Stimulated activated CD4-positive, alpha-beta T cell treated with anti-CD3 and anti-CD28 coated beads, Interleukin-4, amount 100 ng/mL, for 1 hour (primary cell): ENCODE results near the gene CTLA4.

ENCODE experiments used
- DNase-seq: peaks from one replicate; pipeline ENCODE4 v3.0.0-alpha.2; 2020

The CTLA4 gene

GRCh38 chr2:203893401-203893800, 25.8 kb downstream of the CTLA4 start:
- no peak for DNase-seq

- no peak for DNase-seq
Measured at GRCh38 chr2:203893840-203894239, 26.3 kb downstream of the CTLA4 start.

- DNase-seq: no peak
Measured at GRCh38 chr2:203894262-203894661, 26.7 kb downstream of the CTLA4 start.

GRCh38 chr2:203897544-203897943, 30.0 kb downstream of the CTLA4 start:
- no peak for DNase-seq

- no peak for DNase-seq
Measured at GRCh38 chr2:203898657-203899056, 31.1 kb downstream of the CTLA4 start.

- DNase-seq: no peak
Measured at GRCh38 chr2:203900253-203900652, 32.7 kb downstream of the CTLA4 start.

GRCh38 chr2:203904022-203904421, 36.5 kb downstream of the CTLA4 start:
- no peak for DNase-seq

- no peak for DNase-seq
Measured at GRCh38 chr2:203905656-203906055, 38.1 kb downstream of the CTLA4 start.

GRCh38 chr2:203908066-203908796, 40.7 kb downstream of the CTLA4 start:
- no peak for DNase-seq

- DNase-seq: no peak
Measured at GRCh38 chr2:203908797-203909185, 41.2 kb downstream of the CTLA4 start.

GRCh38 chr2:203909261-203909967, 41.8 kb downstream of the CTLA4 start:
- DNase-seq: no peak

- no peak for DNase-seq
Measured at GRCh38 chr2:203909974-203910373, 42.4 kb downstream of the CTLA4 start.

- DNase-seq: no peak
Measured at GRCh38 chr2:203913947-203914346, 46.4 kb downstream of the CTLA4 start.

GRCh38 chr2:203914546-203915182, 47.1 kb downstream of the CTLA4 start:
- no peak for DNase-seq

GRCh38 chr2:203915256-203915655, 47.7 kb downstream of the CTLA4 start:
- no peak for DNase-seq

- no peak for DNase-seq
Measured at GRCh38 chr2:203916756-203917155, 49.2 kb downstream of the CTLA4 start.

- DNase-seq: no peak
Measured at GRCh38 chr2:203918264-203918663, 50.7 kb downstream of the CTLA4 start.

GRCh38 chr2:203918839-203919238, 51.3 kb downstream of the CTLA4 start:
- DNase-seq: no peak
